Epithelial cell of esophagus (primary cell): Measurements from ENCODE around the gene ARHGAP4.

Experiments used
- DNase-seq: peaks from one replicate; pipeline ENCODE4 v3.0.0; 2010; ENCODE audit warnings: low read depth
- H3K4me3 ChIP-seq: 2 replicates; pipeline ENCODE4 v1.5.1; 2011; ENCODE audit warnings: mild to moderate bottlenecking, low read length, control low read depth
- TF ChIP-seq, protein P1 (sequence below): IDR thresholded peaks from 2 replicates; pipeline ENCODE4 v1.5.1; 2011; ENCODE audit warnings: low read depth, mild to moderate bottlenecking, low read length, control low read depth, inconsistent platforms; ENCODE audit not compliant: insufficient read depth; ENCODE audit errors: missing control alignments

Gene ARHGAP4

DNA sequence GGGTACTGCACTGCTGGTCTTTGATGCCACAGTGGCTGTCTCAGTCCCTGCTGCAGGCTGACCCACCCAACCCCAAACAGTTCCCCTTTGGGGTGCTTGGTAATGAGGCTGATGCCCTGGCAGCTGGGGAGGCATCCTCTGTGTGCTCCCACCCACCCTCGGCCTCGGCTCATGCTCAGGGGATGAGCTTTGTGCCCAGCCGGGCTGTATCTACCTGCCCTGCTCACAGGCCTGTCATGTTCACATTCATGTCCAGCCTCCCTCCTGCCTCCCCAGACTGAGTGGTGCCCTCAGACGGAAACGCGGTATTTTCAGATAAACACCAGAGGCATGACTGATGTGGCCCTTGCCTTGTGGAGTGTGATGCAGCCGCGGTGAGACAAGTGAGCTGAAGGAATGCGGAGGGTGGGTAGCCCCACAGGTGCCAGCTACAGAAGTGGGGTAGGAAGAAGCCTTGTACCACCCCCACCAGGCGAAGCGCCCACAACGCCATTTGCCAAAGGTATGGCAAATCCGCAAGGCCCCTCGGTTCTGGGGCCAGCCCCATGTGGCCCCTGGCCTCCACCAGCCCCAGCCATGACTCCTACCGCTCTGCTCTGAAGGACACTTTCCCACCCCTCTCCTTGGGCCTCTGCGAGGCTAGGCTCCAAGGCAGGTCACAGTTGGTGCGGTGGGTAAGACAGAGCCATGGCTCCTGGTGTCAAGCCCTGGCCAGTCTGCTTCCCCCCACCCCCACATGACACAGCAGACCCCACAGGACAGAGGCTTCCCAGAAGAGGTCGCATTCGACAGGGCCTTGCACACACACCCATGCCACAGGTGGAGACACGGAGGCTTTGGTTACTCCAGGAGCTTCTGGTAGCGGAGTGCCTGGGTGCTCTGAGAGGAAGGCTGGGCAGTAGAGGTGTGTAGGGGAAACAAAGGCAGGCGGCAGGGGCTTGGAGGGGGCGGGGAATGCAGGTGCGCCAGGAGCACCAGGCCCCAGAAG, 20.2 kb upstream of the ARHGAP4 start:
- TF ChIP-seq, protein P1, sequence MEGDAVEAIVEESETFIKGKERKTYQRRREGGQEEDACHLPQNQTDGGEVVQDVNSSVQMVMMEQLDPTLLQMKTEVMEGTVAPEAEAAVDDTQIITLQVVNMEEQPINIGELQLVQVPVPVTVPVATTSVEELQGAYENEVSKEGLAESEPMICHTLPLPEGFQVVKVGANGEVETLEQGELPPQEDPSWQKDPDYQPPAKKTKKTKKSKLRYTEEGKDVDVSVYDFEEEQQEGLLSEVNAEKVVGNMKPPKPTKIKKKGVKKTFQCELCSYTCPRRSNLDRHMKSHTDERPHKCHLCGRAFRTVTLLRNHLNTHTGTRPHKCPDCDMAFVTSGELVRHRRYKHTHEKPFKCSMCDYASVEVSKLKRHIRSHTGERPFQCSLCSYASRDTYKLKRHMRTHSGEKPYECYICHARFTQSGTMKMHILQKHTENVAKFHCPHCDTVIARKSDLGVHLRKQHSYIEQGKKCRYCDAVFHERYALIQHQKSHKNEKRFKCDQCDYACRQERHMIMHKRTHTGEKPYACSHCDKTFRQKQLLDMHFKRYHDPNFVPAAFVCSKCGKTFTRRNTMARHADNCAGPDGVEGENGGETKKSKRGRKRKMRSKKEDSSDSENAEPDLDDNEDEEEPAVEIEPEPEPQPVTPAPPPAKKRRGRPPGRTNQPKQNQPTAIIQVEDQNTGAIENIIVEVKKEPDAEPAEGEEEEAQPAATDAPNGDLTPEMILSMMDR: no peak
- no peak overlapping the region for H3K4me3 ChIP-seq
- DNase-seq: no peak

DNA sequence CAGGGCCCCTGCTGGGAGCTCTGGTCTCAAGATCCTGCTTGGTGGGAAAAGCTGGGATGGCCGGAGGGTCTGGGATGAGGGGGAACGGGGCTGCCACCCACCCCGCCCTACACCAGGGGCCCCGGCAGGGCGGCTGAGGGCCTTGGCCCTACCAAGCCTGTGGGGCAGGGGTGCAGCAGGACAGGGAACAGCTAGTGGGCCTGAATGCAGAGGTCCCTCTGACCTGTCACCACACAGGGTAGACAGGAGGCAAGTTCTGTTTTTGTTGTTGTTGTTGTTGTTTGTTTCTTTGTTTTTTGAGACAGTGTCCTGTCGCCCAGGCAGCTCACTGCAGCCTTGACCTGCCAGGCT, 18.7 kb upstream of the ARHGAP4 start:
- TF ChIP-seq, protein P1: no peak
- no peak overlapping the region for H3K4me3 ChIP-seq
- no peak for DNase-seq

DNA sequence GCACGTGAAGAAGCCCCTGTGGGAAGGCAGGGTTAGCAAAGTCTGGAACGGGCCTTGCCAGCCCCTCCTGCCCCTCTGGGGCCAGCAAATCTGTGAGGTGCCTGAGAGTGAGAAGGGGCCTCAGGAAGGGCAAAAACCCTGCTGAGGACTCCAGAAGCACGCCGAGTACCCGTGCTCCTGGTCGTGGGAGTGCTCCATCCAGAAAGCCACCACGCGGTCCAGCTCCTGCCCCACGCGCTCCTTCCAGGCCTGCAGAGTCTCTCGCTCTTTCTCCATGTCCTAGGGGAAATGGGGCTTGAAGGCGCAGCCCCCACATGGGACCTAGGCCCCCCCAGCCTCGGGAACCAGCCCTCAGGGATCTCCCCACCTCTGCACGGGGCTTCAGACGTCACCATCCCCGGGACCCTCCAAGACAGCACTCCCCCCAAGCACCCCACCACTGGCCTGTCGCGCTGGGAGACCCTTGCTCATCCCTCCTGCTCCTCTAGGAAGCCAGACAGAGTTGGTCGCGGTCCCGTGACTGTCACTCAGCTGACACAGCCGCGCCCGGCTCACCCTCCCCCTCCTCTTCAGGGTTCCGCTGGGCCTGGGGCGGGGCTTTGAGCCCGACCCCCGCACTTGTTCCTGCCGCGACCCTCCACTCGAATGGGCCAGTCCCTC, 18.2 kb upstream of the ARHGAP4 start, which contains the start of gene RENBP:
Gene RENBP, minus strand, starts transcription at position 504 of the 660 bp plus-strand sequence. Its CDS starts 33 bp downstream, at position 471.
- H3K4me3 ChIP-seq: no peak within 1 kb of the TSS
- TF ChIP-seq, protein P1: no peak
- no peak for DNase-seq

DNA sequence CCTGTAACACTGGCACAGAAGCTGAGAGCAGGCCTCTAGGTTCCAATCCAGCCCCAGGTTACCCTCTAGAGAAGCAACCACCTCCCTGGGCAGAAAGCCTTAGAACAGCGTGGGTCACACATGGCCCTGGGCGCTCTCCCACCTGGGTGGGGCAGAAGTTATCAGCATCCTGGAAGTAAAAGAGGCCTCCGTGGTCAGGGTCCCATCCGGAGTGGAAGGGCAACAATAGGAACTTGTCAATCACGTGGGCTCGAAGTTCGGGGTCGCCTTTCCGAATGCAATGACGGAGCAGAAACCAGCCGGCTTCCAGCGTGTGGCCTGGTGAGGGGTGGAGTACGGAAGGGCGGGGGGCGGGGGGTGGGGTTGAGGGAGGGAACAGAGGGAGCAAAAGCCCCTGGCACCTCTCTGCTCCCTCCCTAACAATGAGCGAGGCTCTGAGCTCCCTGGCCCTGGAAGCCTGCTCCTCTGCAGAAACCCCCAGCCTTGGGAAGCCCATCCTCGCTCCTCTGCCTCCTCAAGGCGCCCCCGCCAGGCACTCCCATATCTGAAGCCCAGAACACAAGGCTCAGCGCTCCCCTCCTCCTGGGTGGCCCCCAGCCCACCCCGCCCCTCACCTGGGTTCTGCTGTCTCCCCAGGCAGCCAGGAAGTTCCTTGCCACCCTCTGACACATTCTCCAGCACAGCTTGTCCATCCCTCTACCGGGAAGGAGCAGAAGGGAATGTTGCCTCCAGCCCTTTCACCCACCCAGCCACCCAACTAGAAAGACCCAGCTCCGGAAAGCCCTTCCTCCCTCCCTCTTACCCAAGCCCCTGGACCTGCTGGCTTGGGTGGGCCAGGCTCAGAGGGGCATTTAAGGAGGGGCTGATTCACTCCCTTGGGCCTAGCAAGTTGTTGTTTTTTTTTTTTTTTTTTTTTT, 15.5 kb upstream of the ARHGAP4 start:
- no peak overlapping the region for H3K4me3 ChIP-seq
- TF ChIP-seq, protein P1: no peak
- DNase-seq: no peak

DNA sequence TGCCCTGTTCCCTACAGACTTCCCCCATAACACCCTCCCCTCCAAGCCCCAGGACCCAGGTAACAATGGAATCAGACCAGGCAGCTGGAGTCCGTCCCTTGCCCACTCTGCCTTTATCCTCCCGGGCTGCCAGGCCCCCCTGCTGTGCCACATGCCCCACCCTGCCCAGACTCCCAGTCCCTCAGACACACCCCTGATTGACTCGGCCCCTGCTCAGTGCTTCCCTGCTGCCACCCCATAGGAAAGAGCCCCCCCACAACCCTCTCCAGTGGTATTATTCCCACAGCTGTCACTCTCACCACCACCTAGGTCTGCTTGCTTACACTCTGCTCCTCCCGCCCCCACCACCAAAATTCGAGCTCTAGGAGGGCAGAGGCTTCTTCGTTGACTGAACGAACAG, 13.5 kb upstream of the ARHGAP4 start:
- H3K4me3 ChIP-seq: no peak overlapping the region
- TF ChIP-seq, protein P1: no peak
- no peak for DNase-seq

DNA sequence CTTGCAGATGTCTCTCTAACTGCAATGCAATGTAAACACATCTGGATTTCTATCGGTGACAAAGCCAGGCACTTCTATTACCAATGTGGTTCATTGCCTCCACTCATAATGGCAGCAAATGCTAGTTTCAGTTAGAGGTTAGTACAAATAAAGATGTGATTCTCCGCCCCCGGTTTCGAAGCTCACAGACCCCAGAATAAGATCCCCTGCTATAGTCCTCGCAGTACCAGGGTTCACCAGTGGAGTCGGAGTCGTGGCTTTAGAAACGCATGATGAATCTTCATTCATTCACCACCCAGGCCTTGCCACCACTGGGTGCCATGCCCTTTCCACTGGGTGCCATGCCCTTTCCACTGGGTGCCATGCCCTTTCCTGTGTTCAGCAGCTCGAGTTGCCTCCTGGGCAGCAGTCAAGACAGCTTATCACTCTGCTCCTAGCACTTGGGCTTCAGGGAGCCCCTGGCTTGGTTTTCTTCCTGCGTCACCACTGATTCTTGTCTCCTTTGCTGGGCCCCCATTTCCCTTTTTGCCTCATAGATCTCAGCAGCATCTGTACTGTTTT, 12.2 kb upstream of the ARHGAP4 start:
- DNase-seq: no peak
- TF ChIP-seq, protein P1: no peak

More for the DNA sequence above, 12.2 kb upstream of the ARHGAP4 start:
- no peak overlapping the region for H3K4me3 ChIP-seq
